HepG2 (cell line): Measurements from ENCODE around the gene TM9SF4.

Source experiments
- CTCF ChIP-seq: sonication (generic); formaldehyde crosslinking; IDR thresholded peaks from 2 replicates; pipeline ENCODE4 v1.5.0; 2020; ENCODE audit warnings: mild to moderate bottlenecking, missing genetic modification reagents, moderate library complexity
- MZF1 ChIP-seq: sonication (generic); formaldehyde crosslinking; IDR thresholded peaks from 2 replicates; pipeline ENCODE4 v1.8.1; 2023; ENCODE audit warnings: mild to moderate bottlenecking, missing genetic modification reagents, borderline replicate concordance
- PATZ1 ChIP-seq: sonication (generic); formaldehyde crosslinking; IDR thresholded peaks from 2 replicates; pipeline ENCODE4 v1.4.0; 2020; ENCODE audit warnings: missing genetic modification reagents

GRCh38 chr20:32069711-32070110, 39.8 kb upstream of the TM9SF4 start:
- TF ChIP-seq CTCF (CRISPR knock-in tag) (no peak), PATZ1 (CRISPR knock-in tag) (no peak), MZF1 (CRISPR knock-in tag) (no peak)
